ENCODE data around the gene ERMP1. TPM values are rescaled to one million over a fixed set of nuclear protein-coding genes. Genes with fewer than 3 reads are reported as not detected.

Gene ERMP1
- polyA plus RNA-seq, 3 donors, result 2.5 to 3.7 (median 3.6) TPM

DNA sequence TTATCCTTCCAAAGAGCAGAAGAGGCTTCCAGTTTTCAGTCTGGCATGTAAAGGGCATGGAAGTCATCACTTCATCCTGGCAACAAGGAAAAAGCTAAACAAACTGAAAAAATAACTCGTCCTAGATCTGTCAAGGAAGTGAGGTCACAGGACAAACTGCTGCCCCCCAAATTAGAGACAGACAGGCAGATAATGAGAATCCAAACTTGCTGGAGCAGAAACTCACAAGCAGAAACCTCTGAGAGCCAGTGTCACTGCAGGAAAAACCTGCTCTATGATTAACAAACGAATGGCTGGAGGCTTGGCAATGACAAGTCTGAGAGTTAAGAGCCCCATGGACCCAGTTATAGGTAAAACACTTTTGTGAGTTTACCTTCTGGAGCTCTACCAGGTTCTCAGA is 38.9 kb upstream of the ERMP1 start:
- Histone ChIP-seq H3K4me3 (replicated peaks in 1 of 3; ENCODE audit: low read depth in 2 of 3, low read length in 3 of 3) (no peak overlapping the region), H3K36me3 (replicated peaks in 1 of 2; ENCODE audit: control insufficient read depth in 1 of 2, insufficient read depth in 2 of 2, low read length in 2 of 2) (no peaks in the 10 kb centered on the region), H3K9me3 (replicated peaks in 1 of 2; ENCODE audit: control insufficient read depth in 1 of 2, insufficient read depth in 1 of 2, low read length in 2 of 2) (no peaks in the 10 kb centered on the region), H3K9ac (ENCODE audit: insufficient read depth, low read length, poor library complexity, severe bottlenecking) (no peak overlapping the region), H3K4me2 (replicated peaks; ENCODE audit: extremely low read depth, low read length, poor library complexity, severe bottlenecking) (no peak overlapping the region), H3K79me2 (ENCODE audit: insufficient read depth, low read length) (no peaks in the 10 kb centered on the region), H3K4me1 (ENCODE audit: control insufficient read depth in 1 of 2, insufficient read depth in 2 of 2, low read length in 2 of 2) (no peaks in the 10 kb centered on the region), H3K27me3 (ENCODE audit: control insufficient read depth in 2 of 2, insufficient read depth in 2 of 2, low read length in 2 of 2) (no peaks in the 10 kb centered on the region), H3K27ac (ENCODE audit: low read depth in 1 of 2, low read length in 2 of 2) (no peak overlapping the region), H4K20me1 (ENCODE audit: insufficient read depth, low read length) (no peaks in the 10 kb centered on the region), H2AFZ (ENCODE audit: insufficient read depth, low read depth, low read length, poor library complexity, severe bottlenecking) (no peak overlapping the region)
- intact Hi-C loops (cut with micrococcal nuclease), result no loop called here
- Mint-ChIP-seq H3K9me3 (peaks cover 0 to 4% (median 0%) of the 10 kb centered on the region in 7 donors), H3K36me3 (peaks cover 0 to 1% of the 10 kb centered on the region in 2 donors), H3K4me1 (no peaks in the 10 kb centered on the region), H3K4me3 (no peak overlapping the region), H3K27ac (no peak overlapping the region), H3K27me3 (ENCODE audit: low read depth in 3 of 3) (peaks cover 0 to 4% (median 0%) of the 10 kb centered on the region in 3 donors)
- TF ChIP-seq, protein P1, sequence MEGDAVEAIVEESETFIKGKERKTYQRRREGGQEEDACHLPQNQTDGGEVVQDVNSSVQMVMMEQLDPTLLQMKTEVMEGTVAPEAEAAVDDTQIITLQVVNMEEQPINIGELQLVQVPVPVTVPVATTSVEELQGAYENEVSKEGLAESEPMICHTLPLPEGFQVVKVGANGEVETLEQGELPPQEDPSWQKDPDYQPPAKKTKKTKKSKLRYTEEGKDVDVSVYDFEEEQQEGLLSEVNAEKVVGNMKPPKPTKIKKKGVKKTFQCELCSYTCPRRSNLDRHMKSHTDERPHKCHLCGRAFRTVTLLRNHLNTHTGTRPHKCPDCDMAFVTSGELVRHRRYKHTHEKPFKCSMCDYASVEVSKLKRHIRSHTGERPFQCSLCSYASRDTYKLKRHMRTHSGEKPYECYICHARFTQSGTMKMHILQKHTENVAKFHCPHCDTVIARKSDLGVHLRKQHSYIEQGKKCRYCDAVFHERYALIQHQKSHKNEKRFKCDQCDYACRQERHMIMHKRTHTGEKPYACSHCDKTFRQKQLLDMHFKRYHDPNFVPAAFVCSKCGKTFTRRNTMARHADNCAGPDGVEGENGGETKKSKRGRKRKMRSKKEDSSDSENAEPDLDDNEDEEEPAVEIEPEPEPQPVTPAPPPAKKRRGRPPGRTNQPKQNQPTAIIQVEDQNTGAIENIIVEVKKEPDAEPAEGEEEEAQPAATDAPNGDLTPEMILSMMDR (IDR thresholded peaks at IDR 0.05), result no peak
- no peak for DNase-seq
- WGBS (ENCODE audit: insufficient coverage), result 83% methylated on average over 1 of the region's 2 CpGs

DNA sequence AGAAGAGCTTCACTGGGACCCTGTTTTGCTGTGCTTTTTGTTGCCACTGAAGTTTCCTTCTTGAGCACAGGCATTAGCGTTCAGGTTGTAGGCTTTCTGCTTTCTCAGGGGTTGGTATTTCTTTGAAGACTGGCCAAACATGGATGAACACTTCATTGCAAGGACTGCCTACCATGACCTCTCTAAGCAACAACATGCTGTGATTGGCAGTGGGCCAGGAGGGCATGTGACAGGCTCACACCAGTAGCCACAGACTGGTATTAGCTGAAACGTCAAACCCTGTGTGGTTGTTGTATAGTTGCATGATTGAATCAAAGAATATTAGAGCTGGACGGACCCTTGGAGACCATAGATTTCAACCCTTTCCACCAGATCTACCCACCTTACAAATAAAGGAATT is 37.8 kb upstream of the ERMP1 start:
- Histone ChIP-seq H2AFZ (ENCODE audit: insufficient read depth, low read depth, low read length, poor library complexity, severe bottlenecking) (no peak overlapping the region), H3K4me2 (replicated peaks; ENCODE audit: extremely low read depth, low read length, poor library complexity, severe bottlenecking) (no peak overlapping the region), H3K9me3 (replicated peaks in 1 of 2; ENCODE audit: control insufficient read depth in 1 of 2, insufficient read depth in 1 of 2, low read length in 2 of 2) (no peaks in the 10 kb centered on the region), H3K27ac (ENCODE audit: low read depth in 1 of 2, low read length in 2 of 2) (no peak overlapping the region), H3K9ac (ENCODE audit: insufficient read depth, low read length, poor library complexity, severe bottlenecking) (no peak overlapping the region), H3K36me3 (replicated peaks in 1 of 2; ENCODE audit: control insufficient read depth in 1 of 2, insufficient read depth in 2 of 2, low read length in 2 of 2) (no peaks in the 10 kb centered on the region), H3K27me3 (ENCODE audit: control insufficient read depth in 2 of 2, insufficient read depth in 2 of 2, low read length in 2 of 2) (no peaks in the 10 kb centered on the region), H4K20me1 (ENCODE audit: insufficient read depth, low read length) (no peaks in the 10 kb centered on the region), H3K4me1 (ENCODE audit: control insufficient read depth in 1 of 2, insufficient read depth in 2 of 2, low read length in 2 of 2) (no peaks in the 10 kb centered on the region), H3K79me2 (ENCODE audit: insufficient read depth, low read length) (no peaks in the 10 kb centered on the region), H3K4me3 (replicated peaks in 1 of 3; ENCODE audit: low read depth in 2 of 3, low read length in 3 of 3) (no peak overlapping the region)
- intact Hi-C loops (cut with micrococcal nuclease), result no loop called here
- peaks cover 0 to 1% of the 10 kb centered on the region in 2 donors for H3K36me3 Mint-ChIP-seq
- no peaks in the 10 kb centered on the region for H3K4me1 Mint-ChIP-seq
- H3K27me3 Mint-ChIP-seq (ENCODE audit: low read depth in 3 of 3), result peaks cover 0 to 2% (median 0%) of the 10 kb centered on the region in 3 donors
- TF ChIP-seq, protein P1 (IDR thresholded peaks at IDR 0.05), result no peak
- WGBS (ENCODE audit: insufficient coverage), result 100% methylated on average over 1 of the region's 3 CpGs
- H3K27ac Mint-ChIP-seq, result no peak overlapping the region
- DNase-seq, result no peak
- H3K4me3 Mint-ChIP-seq, result no peak overlapping the region
- H3K9me3 Mint-ChIP-seq, result peaks cover 0 to 4% (median 0%) of the 10 kb centered on the region in 7 donors

Measured in CD14-positive monocyte (primary cell).